HG03135 (cell line): Measurements from ENCODE around the gene DIP2C.
"Not testable (repeated sequence)": the region's sequence is repeated elsewhere in the genome, so short reads cannot be mapped to it uniquely, and the experiment has no call there.

Experiments
- ATAC-seq: cut with Tn5 transposase; IDR thresholded peaks from one replicate; pipeline ENCODE4 v1.9.1; 2021; ENCODE audit warnings: mild to moderate bottlenecking, moderate library complexity; ENCODE audit not compliant: unreplicated experiment

Gene DIP2C

GRCh38 chr10:600876-601659 is 88.4 kb downstream of the DIP2C start:
- no peak for ATAC-seq

GRCh38 chr10:600234-600633 is 89.2 kb downstream of the DIP2C start:
- no peak for ATAC-seq

GRCh38 chr10:599767-600166 is 89.7 kb downstream of the DIP2C start:
- ATAC-seq = no peak

GRCh38 chr10:598415-599170 is 90.9 kb downstream of the DIP2C start:
- no peak for ATAC-seq

GRCh38 chr10:597976-598375 is 91.5 kb downstream of the DIP2C start:
- ATAC-seq = no peak

- no peak for ATAC-seq
These were observed 92.6 kb downstream of the DIP2C start for GRCh38 chr10:596725-597345.

- ATAC-seq = not testable (repeated sequence)
These were observed 93.3 kb downstream of the DIP2C start for GRCh38 chr10:596131-596530.

GRCh38 chr10:595473-595872 is 94.0 kb downstream of the DIP2C start:
- ATAC-seq = no peak

GRCh38 chr10:594584-595270 is 94.7 kb downstream of the DIP2C start:
- no peak for ATAC-seq

- no peak for ATAC-seq
These were observed 95.5 kb downstream of the DIP2C start for GRCh38 chr10:593901-594457.

- ATAC-seq = no peak
These were observed 96.0 kb downstream of the DIP2C start for GRCh38 chr10:593421-593820.

GRCh38 chr10:593016-593415 is 96.5 kb downstream of the DIP2C start:
- no peak for ATAC-seq

- no peak for ATAC-seq
These were observed 97.8 kb downstream of the DIP2C start for GRCh38 chr10:591646-592045.

- no peak for ATAC-seq
These were observed 98.7 kb downstream of the DIP2C start for GRCh38 chr10:590721-591120.

- no peak for ATAC-seq
These were observed 99.3 kb downstream of the DIP2C start for GRCh38 chr10:589961-590680.

GRCh38 chr10:588246-589165 is 101.0 kb downstream of the DIP2C start:
- ATAC-seq = no peak

GRCh38 chr10:586716-587115 is 102.8 kb downstream of the DIP2C start:
- ATAC-seq = no peak

GRCh38 chr10:586151-586550 is 103.3 kb downstream of the DIP2C start:
- no peak for ATAC-seq

GRCh38 chr10:585502-585901 is 104.0 kb downstream of the DIP2C start:
- ATAC-seq = no peak
